ENCODE data around the gene SLC35E1. TPM values are rescaled to one million over a fixed set of nuclear protein-coding genes. Genes with fewer than 3 reads are reported as not detected.
"Not testable (repeated sequence)": the region's sequence is repeated elsewhere in the genome, so short reads cannot be mapped to it uniquely, and the experiment has no call there.

Gene SLC35E1
- total RNA-seq, 2 experiments from 2014 or later: 51.5 to 72.1 TPM

DNA sequence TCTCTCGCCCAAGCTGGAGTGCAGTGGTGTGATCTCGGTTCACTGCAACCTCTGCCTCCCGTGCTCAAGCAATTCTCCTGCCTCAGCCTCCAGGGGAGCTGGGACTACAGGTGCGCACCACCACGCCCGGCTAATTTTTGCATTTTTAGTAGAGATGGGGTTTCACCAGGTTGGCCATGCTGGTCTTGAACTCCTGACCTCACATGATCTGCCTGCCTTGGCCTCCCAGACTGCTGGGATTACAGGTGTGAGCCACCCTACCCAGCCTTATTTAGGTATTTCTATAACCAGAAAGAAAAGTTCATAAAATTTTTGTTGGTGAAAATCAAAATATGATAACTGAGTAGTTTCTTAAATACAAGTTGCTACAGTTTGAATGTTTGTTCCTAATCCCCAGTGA is 28.5 kb downstream of the SLC35E1 start:
- not testable (repeated sequence) for ATAC-seq; H3K9me3 Mint-ChIP-seq (ENCODE audit: low read depth); H3K27me3 Mint-ChIP-seq; DNase-seq
- ChIA-PET CTCF (interaction anchor here (0.6 to 0.7 kb wide), 2 partner anchors 95 to 161 kb away, joined by 3 to 4 read pairs; no protein-coding TSS in a partner anchor), POLR2A (interaction anchor here (0.7 to 2.5 kb wide), 2 partner anchors 28 to 41 kb away, joined by 4 to 9 read pairs; partner anchors contain the start of gene SLC35E1)
- Mint-ChIP-seq H3K27ac (peak overlapping the region; percentile 94), H3K4me1 (peaks cover 51% of the 10 kb centered on the region), H3K4me3 (peak overlapping the region; percentile 98), H3K36me3 (ENCODE audit: low read depth) (peaks cover 31% of the 10 kb centered on the region)
- intact Hi-C loops (cut with DNase I, micrococcal nuclease): loop anchor here (2.0 to 5.0 kb wide), 3 partner anchors 85 to 764 kb away; partner anchors contain the start of genes AP1M1 (in 1 of the 2), DDA1 (in 1 of the 2), MED26 (in 1 of the 2) and MRPL34 (in 1 of the 2)

DNA sequence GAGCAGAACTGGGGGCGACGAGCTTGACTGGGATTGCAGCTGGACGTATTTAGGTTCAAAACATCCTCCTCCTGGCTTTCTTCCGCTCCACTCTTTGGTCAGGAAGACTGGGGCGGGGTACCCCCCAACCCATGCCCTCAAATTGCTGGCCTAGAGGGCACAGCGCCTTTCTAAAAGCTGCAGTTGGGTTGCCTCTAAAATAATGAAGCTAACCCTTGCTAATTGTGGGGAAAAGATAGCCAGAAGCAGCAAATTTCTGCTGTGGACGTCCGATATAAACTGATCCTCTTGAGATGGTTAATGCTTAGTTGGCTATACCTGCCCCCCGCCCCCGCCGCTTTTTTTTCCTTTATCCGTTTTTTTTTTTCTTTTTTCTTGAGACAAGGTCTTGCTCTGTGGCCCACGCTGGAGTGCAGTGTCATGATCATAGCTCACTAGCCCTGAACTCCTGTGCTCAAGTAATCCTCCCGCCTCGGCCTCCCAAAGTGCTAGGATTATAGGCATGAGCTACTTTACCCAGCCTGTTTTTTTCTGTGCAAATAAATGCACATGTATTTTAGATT is 29.2 kb downstream of the SLC35E1 start:
- intact Hi-C loops (cut with DNase I, micrococcal nuclease): loop anchor here (1.0 to 5.0 kb wide), 12 partner anchors 29 to 764 kb away; partner anchors contain the start of genes C19orf44 (in 2 of the 2), CALR3 (in 2 of the 2), MED26 (in 2 of the 2) and SLC35E1 (in 2 of the 2)
- ATAC-seq (no peak), DNase-seq (peak; percentile 41)
- peaks cover 37% of the 10 kb centered on the region for H3K36me3 Mint-ChIP-seq (ENCODE audit: low read depth)
- peak overlapping the region; percentile 94 for H3K27ac Mint-ChIP-seq
- H3K4me3 Mint-ChIP-seq: peak overlapping the region; percentile 98
- POLR2A ChIA-PET: interaction anchor here (0.7 to 2.5 kb wide), 2 partner anchors 29 to 42 kb away, joined by 4 to 9 read pairs; partner anchors contain the start of gene SLC35E1
- H3K9me3 Mint-ChIP-seq (ENCODE audit: low read depth): no peaks in the 10 kb centered on the region
- no peaks in the 10 kb centered on the region for H3K27me3 Mint-ChIP-seq
- peaks cover 57% of the 10 kb centered on the region for H3K4me1 Mint-ChIP-seq
- CTCF ChIA-PET: interaction anchor here (0.5 to 0.7 kb wide), 3 partner anchors 29 to 1972 kb away, joined by 3 to 4 read pairs (median 3); partner anchors contain the start of gene SLC35E1

GRCh38 chr19:16542045-16542909 is 29.9 kb downstream of the SLC35E1 start, which contains the start of gene CHERP:
TSS of gene CHERP (minus strand) at chr19:16542437. CDS start at chr19:16542378, 59 bp downstream.
- Mint-ChIP-seq H3K36me3 (ENCODE audit: low read depth) (peaks cover 44% of the 10 kb centered on the region), H3K4me1 (peaks cover 63% of the 10 kb centered on the region), H3K27me3 (no peaks in the 10 kb centered on the region), H3K27ac (peak within 1 kb of the TSS; percentile 94), H3K9me3 (ENCODE audit: low read depth) (no peaks in the 10 kb centered on the region), H3K4me3 (peak within 1 kb of the TSS; percentile 98)
- intact Hi-C loops (cut with DNase I, micrococcal nuclease): loop anchor here (1.0 to 5.0 kb wide), 12 partner anchors 30 to 765 kb away; partner anchors contain the start of genes C19orf44 (in 2 of the 2), CALR3 (in 2 of the 2), MED26 (in 2 of the 2) and SLC35E1 (in 2 of the 2)
- CTCF ChIA-PET: interaction anchor here (0.5 to 0.7 kb wide), 4 partner anchors 25 to 146 kb away, joined by 3 to 4 read pairs (median 3); partner anchors contain the start of gene SLC35E1
- ATAC-seq: peak; percentile 85
- POLR2A ChIA-PET: interaction anchor here (0.6 to 2.5 kb wide), 2 partner anchors 42 to 129 kb away, joined by 3 to 9 read pairs; no protein-coding TSS in a partner anchor
- DNase-seq: peak; percentile 97

DNA sequence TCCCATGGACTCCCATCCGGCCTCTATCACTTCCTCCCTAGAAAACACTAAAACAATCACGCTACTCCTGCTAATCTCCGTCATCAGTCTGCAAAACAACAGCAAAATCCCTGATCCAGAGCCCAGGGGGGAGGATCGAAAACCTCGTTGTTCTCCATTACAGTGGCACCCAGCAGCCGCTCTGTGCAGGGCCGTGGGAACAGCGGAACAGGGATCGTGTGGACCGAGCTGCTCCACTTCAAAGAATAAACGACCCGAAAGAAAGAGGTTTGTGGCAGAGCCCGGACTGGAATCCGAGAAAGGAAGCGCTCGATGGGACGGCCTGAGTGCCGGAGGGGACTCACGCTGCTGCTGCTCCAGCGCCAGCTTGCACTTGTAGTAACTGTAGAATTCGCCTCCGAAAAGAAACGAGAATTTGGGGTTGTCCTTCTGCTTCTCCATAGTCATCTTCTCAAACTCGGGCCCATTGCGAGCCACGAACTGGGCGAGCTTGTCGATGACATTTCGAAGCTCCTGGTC is 30.6 kb downstream of the SLC35E1 start:
- CTCF ChIA-PET: interaction anchor here (0.7 kb wide), 2 partner anchors 25 to 65 kb away, joined by 3 to 4 read pairs; no protein-coding TSS in a partner anchor
- H3K36me3 Mint-ChIP-seq (ENCODE audit: low read depth): peaks cover 50% of the 10 kb centered on the region

DNA sequence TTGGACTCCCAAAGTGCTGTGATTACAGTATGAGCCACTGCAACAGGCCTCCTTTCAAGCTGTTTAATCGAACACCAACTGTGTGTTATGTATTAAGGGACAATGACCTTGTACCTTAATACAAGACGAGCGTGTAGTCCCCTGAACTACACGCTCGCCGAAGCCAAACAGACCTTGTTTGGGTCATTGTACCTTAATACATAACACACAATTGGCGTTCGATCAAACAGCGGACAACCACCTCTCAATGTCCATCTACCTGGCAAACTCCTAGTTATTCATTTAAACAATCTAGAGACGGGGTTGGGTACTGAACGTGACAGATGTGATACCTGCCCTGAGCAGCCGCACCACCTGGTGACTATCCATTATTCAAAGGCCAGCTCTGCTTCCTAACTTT is 31.3 kb downstream of the SLC35E1 start:
- Mint-ChIP-seq H3K27ac (peak overlapping the region; percentile 89), H3K9me3 (ENCODE audit: low read depth) (no peaks in the 10 kb centered on the region), H3K4me3 (peak overlapping the region; percentile 98), H3K4me1 (peaks cover 60% of the 10 kb centered on the region), H3K27me3 (no peaks in the 10 kb centered on the region), H3K36me3 (ENCODE audit: low read depth) (peaks cover 56% of the 10 kb centered on the region)
- CTCF ChIA-PET: interaction anchor here (0.6 kb wide), 1 partner anchor 34 kb away, joined by 3 read pairs; no protein-coding TSS in a partner anchor
- intact Hi-C loops (cut with DNase I, micrococcal nuclease): loop anchor here in 1 of 2 experiments (5.0 kb wide), 2 partner anchors 344 to 766 kb away; partner anchors contain the start of genes AP1M1, DDA1 and MRPL34
- DNase-seq: no peak
- POLR2A ChIA-PET: no interaction called here
- no peak for ATAC-seq

More for the DNA sequence above, 30.6 kb downstream of the SLC35E1 start:
- intact Hi-C loops (cut with DNase I, micrococcal nuclease): loop anchor here (1.0 to 5.0 kb wide), 12 partner anchors 31 to 766 kb away; partner anchors contain the start of genes C19orf44 (in 2 of the 2), CALR3 (in 2 of the 2), MED26 (in 2 of the 2) and SLC35E1 (in 2 of the 2)
- POLR2A ChIA-PET: interaction anchor here (0.6 to 2.5 kb wide), 2 partner anchors 43 to 128 kb away, joined by 3 to 9 read pairs; no protein-coding TSS in a partner anchor
- peak overlapping the region; percentile 98 for H3K4me3 Mint-ChIP-seq
- peak; percentile 2 for ATAC-seq
- no peaks in the 10 kb centered on the region for H3K9me3 Mint-ChIP-seq (ENCODE audit: low read depth)
- DNase-seq: no peak
- no peaks in the 10 kb centered on the region for H3K27me3 Mint-ChIP-seq
- peaks cover 62% of the 10 kb centered on the region for H3K4me1 Mint-ChIP-seq
- H3K27ac Mint-ChIP-seq: peak overlapping the region; percentile 89

DNA sequence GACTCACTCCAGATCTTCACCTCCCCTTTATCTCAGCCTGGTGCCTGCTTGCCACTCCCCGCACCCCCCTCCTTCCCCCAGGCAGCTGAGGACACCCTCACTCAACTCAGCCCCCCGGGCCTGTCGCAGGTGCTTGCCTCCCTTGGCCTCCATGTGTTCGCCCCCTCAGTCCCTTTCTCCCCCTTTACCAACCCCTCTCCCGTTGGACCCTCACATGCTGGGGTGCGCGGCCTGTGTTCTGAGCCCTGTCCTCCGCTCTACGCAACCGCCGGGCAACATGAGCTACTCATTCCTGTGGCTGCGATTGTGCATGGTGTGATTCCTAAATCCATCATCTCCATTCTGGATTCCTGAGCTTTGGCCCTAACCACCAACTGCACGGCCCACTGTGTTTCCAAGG is 35.1 kb downstream of the SLC35E1 start:
- ChIA-PET CTCF (interaction anchor here (0.6 kb wide), 2 partner anchors 8 to 30 kb away, joined by 3 read pairs; no protein-coding TSS in a partner anchor), POLR2A (no interaction called here)
- H3K27ac Mint-ChIP-seq: no peak overlapping the region
- ATAC-seq (no peak), DNase-seq (no peak)
- H3K36me3 Mint-ChIP-seq (ENCODE audit: low read depth): peaks cover 61% of the 10 kb centered on the region
- H3K9me3 Mint-ChIP-seq (ENCODE audit: low read depth): no peaks in the 10 kb centered on the region
- intact Hi-C loops (cut with DNase I, micrococcal nuclease): no loop called here
- H3K27me3 Mint-ChIP-seq: no peaks in the 10 kb centered on the region
- no peak overlapping the region for H3K4me3 Mint-ChIP-seq
- peaks cover 40% of the 10 kb centered on the region for H3K4me1 Mint-ChIP-seq

DNA sequence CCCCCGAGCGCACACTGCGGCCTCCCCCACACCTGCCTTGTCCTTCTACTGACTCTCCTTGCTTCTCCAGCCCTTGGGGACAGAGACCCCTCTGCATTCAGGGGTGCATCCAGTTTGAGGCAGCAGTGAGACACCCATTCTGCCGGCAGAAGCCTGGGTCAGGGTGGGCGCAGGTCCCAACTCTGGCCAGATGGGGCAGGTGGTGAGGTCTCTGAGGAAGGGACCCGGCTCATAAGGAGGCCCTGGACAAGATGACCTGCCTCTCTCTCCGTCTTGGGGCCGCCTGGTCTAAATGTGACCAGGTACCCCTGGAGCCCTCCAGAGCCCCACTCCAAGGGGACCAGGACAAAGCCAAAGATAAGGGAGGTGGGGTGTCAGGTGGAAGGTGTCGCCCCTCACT is 36.1 kb downstream of the SLC35E1 start:
- ATAC-seq: no peak
- peaks cover 65% of the 10 kb centered on the region for H3K36me3 Mint-ChIP-seq (ENCODE audit: low read depth)
- CTCF ChIA-PET: no interaction called here
- H3K27ac Mint-ChIP-seq: no peak overlapping the region
- H3K9me3 Mint-ChIP-seq (ENCODE audit: low read depth): no peaks in the 10 kb centered on the region
- DNase-seq: no peak
- intact Hi-C loops (cut with DNase I, micrococcal nuclease): no loop called here
- POLR2A ChIA-PET: no interaction called here
- H3K4me1 Mint-ChIP-seq: peaks cover 36% of the 10 kb centered on the region
- no peaks in the 10 kb centered on the region for H3K27me3 Mint-ChIP-seq
- H3K4me3 Mint-ChIP-seq: no peak overlapping the region

DNA sequence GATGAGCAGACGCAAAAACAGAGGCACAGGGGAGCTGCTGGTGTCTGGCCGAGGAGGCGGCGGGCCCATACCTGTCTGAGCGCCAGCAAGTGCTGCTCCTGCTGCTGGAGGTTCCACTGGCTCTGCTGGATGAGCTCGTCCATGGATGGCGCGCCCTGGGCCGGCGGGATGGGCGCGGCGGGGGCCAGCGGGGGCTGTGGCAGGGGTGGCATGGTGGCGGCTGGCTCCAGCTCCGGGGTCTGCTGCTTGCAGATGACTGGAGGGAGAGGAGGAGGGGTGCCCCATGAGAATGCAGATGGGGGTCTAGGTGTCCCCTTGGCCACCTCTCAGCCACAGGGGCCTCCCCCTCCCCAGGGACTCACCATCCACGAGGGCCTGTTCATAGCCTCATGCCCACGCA is 36.8 kb downstream of the SLC35E1 start:
- Mint-ChIP-seq H3K27me3 (no peaks in the 10 kb centered on the region), H3K27ac (no peak overlapping the region), H3K4me1 (peaks cover 28% of the 10 kb centered on the region), H3K9me3 (ENCODE audit: low read depth) (no peaks in the 10 kb centered on the region), H3K36me3 (ENCODE audit: low read depth) (peaks cover 64% of the 10 kb centered on the region), H3K4me3 (no peak overlapping the region)
- ChIA-PET CTCF (interaction anchor here (0.5 kb wide), 1 partner anchor 16 kb away, joined by 3 read pairs; no protein-coding TSS in a partner anchor), POLR2A (interaction anchor here (0.7 kb wide), 1 partner anchor 52 kb away, joined by 3 read pairs; no protein-coding TSS in a partner anchor)
- DNase-seq (no peak), ATAC-seq (no peak)
- intact Hi-C loops (cut with DNase I, micrococcal nuclease): no loop called here

DNA sequence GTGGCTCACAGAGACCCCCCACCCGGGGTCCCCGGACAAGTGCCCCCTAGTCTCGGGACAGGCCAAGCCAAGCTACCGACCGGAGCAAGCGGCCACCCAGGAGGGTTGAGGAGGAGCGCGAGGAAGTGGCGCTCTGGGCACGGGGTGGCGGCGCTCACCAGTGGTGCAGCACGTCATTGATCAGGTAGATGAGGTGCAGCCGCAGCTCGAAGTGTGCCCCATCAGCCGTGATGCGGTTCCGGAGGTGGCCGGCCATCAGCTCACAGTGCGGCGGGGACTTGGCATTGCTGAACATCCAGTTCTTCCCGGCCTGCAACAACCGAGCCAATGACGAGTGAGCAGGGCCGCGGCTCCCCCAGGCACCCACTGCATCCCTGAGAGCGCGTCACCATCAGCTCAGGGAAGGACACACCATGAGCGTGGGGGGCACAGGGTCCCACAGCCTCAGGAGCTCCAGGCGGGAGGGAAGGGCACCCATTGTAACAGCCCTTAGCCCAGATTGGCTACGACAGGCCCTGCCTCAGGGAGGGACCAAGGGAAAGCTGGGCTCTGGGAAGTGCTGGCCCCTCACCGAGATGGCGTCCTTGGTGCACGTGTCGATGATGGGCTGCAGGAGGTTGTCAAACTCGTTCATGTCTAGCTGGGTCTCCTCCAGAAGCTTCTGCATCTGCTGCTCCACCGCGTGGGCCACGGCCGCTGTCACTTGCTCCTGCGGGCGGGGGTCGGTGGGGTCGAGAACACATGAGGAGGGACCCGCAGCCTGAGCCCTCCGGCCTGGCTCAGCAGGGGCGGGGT is 39.6 kb downstream of the SLC35E1 start:
- no peak overlapping the region for H3K4me3 Mint-ChIP-seq
- peaks cover 63% of the 10 kb centered on the region for H3K36me3 Mint-ChIP-seq (ENCODE audit: low read depth)
- CTCF ChIA-PET: no interaction called here
- ATAC-seq: no peak
- POLR2A ChIA-PET: no interaction called here
- H3K9me3 Mint-ChIP-seq (ENCODE audit: low read depth): no peaks in the 10 kb centered on the region
- H3K27ac Mint-ChIP-seq: no peak overlapping the region
- no peak for DNase-seq
- intact Hi-C loops (cut with DNase I, micrococcal nuclease): no loop called here
- H3K27me3 Mint-ChIP-seq: no peaks in the 10 kb centered on the region
- peaks cover 7% of the 10 kb centered on the region for H3K4me1 Mint-ChIP-seq

DNA sequence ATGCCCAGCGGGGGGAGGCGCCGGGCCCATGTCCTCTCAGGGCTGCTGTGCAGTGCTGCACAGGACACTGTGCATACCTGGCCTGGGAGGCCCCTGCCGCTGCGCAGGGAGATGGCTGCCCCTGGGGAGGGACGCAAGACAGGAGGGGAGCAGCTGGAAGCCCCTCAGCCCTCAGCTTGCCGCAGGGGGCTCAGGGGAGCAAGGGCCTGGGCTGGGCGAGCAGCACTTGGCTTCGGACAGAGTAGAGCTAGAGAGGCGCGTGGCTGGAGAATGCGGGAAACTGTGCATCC is 40.9 kb downstream of the SLC35E1 start:
- no peak for DNase-seq
- Mint-ChIP-seq H3K4me3 (no peak overlapping the region), H3K4me1 (no peaks in the 10 kb centered on the region), H3K36me3 (ENCODE audit: low read depth) (peaks cover 56% of the 10 kb centered on the region), H3K9me3 (ENCODE audit: low read depth) (no peaks in the 10 kb centered on the region), H3K27me3 (no peaks in the 10 kb centered on the region), H3K27ac (no peak overlapping the region)
- ChIA-PET POLR2A (no interaction called here), CTCF (no interaction called here)
- intact Hi-C loops (cut with DNase I, micrococcal nuclease): no loop called here
- no peak for ATAC-seq
